SK-N-SH (cell line): ENCODE measurements around the gene PLCL2. TPM values are rescaled to one million over a fixed set of nuclear protein-coding genes. Genes with fewer than 3 reads are reported as not detected.

Source experiments
- CTCF ChIA-PET: fragments of 300-600, 350-600 bp; formaldehyde crosslinking; extraction: SDS; loops from one replicate; lab custom pipeline; 2021; lab: Yijun Ruan, JAX
- POLR2A ChIA-PET: fragments of 350-600 bp; sonication (Branson Sonifier 250); formaldehyde crosslinking; extraction: SDS; loops from one replicate; lab custom pipeline; 2020; ENCODE audit warnings: antibody characterized with exemption, inconsistent platforms; lab: Yijun Ruan, JAX
- DNase-seq: peaks from one replicate; pipeline ENCODE4 v3.0.0; 2012
- H2AFZ ChIP-seq: fragments of 200-600 bp; sonication (generic); 2 replicates; pipeline ENCODE4 v1.8.1; 2016; ENCODE audit warnings: antibody characterized with exemption, mild to moderate bottlenecking, low read depth
- H3F3A ChIP-seq: fragments of 200-600 bp; sonication (generic); replicated peaks from 2 replicates; pipeline ENCODE3; 2016; ENCODE audit warnings: antibody characterized with exemption, mild to moderate bottlenecking; ENCODE audit not compliant: insufficient read depth
- H3K27ac ChIP-seq, 2 experiments: fragments of 200-500 bp in 1 of 2; fragments of 200-600 bp in 1 of 2; sonication (Bioruptor generic) in 1 of 2; sonication (generic), shearing (Covaris generic) in 1 of 2; 2 replicates each; pipeline versions ENCODE4 v1.5.1 to v1.6.1; 2014 to 2016; ENCODE audit warnings: low read depth in 2 of 2, inconsistent platforms in 1 of 2, low read length in 1 of 2, mild to moderate bottlenecking in 1 of 2, mixed read lengths in 1 of 2
- H3K27me3 ChIP-seq: fragments of 200-600 bp; sonication (generic), shearing (Covaris generic); 2 replicates; pipeline ENCODE4 v1.6.1; 2016; ENCODE audit warnings: mixed run types; ENCODE audit not compliant: insufficient read depth
- H3K36me3 ChIP-seq, 2 experiments: fragments of 200-500 bp in 1 of 2; fragments of 200-600 bp in 1 of 2; sonication (Bioruptor generic) in 1 of 2; sonication (generic) in 1 of 2; replicated peaks in 1 of 2; 2 replicates each; pipeline versions ENCODE3 to v1.5.1; 2014 to 2016; ENCODE audit warnings: low read length in 1 of 2, mild to moderate bottlenecking in 1 of 2; ENCODE audit not compliant: insufficient read depth in 2 of 2, control insufficient read depth in 1 of 2
- H3K4me1 ChIP-seq, 2 experiments: fragments of 200-500 bp in 1 of 2; fragments of 200-600 bp in 1 of 2; sonication (Bioruptor generic) in 1 of 2; sonication (generic), shearing (Covaris generic) in 1 of 2; 2 replicates each; pipeline versions ENCODE4 v1.5.1 to v1.6.1; 2014 to 2016; ENCODE audit warnings: low read depth in 1 of 2, low read length in 1 of 2, mixed run types in 1 of 2; ENCODE audit not compliant: insufficient read depth in 2 of 2, control insufficient read depth in 1 of 2
- H3K4me2 ChIP-seq: fragments of 200-600 bp; sonication (generic), shearing (Covaris generic); 2 replicates; pipeline ENCODE4 v1.6.1; 2017; ENCODE audit warnings: mixed run types
- H3K4me3 ChIP-seq, 2 experiments: fragments of 200-500 bp in 1 of 2; fragments of 200-600 bp in 1 of 2; sonication (Bioruptor generic) in 1 of 2; sonication (generic), shearing (Covaris generic) in 1 of 2; 2 replicates each; pipeline versions ENCODE4 v1.5.1 to v1.8.1; 2014 to 2016; ENCODE audit warnings: low read depth in 2 of 2, inconsistent platforms in 1 of 2, low read length in 1 of 2, mild to moderate bottlenecking in 1 of 2, mixed read lengths in 1 of 2, moderate library complexity in 1 of 2
- H3K79me2 ChIP-seq: fragments of 200-600 bp; sonication (generic); 2 replicates; pipeline ENCODE4 v1.8.1; 2017; ENCODE audit warnings: mild to moderate bottlenecking; ENCODE audit not compliant: insufficient read depth
- H3K9ac ChIP-seq: fragments of 200-600 bp; sonication (generic); 2 replicates; pipeline ENCODE4 v1.6.1; 2017; ENCODE audit warnings: mixed run types
- H3K9me2 ChIP-seq: fragments of 200-600 bp; sonication (generic); 2 replicates; pipeline ENCODE4 v1.6.1; 2017; ENCODE audit warnings: mixed run types
- H3K9me3 ChIP-seq: fragments of 200-600 bp; sonication (generic); 2 replicates; pipeline ENCODE4 v1.6.1; 2017; ENCODE audit warnings: mixed run types, mild to moderate bottlenecking, moderate library complexity
- H4K20me1 ChIP-seq: fragments of 200-600 bp; sonication (generic); 2 replicates; pipeline ENCODE4 v1.6.1; 2017; ENCODE audit warnings: mild to moderate bottlenecking, mixed run types; ENCODE audit not compliant: insufficient read depth
- CHD2 ChIP-seq: fragments of 150-350 bp; IDR thresholded peaks from 2 replicates; pipeline ENCODE4 v1.6.1; 2018; ENCODE audit warnings: low read length; ENCODE audit not compliant: partially characterized antibody
- FOSL2 ChIP-seq: IDR thresholded peaks from 2 replicates; pipeline ENCODE4 v1.4.0; 2012; ENCODE audit warnings: low read depth, mild to moderate bottlenecking, moderate library complexity, borderline replicate concordance
- FOXJ3 ChIP-seq: sonication (generic); formaldehyde crosslinking; IDR thresholded peaks from 2 replicates; pipeline ENCODE4 v1.5.1; 2020; ENCODE audit warnings: mild to moderate bottlenecking, missing genetic modification reagents
- JUND ChIP-seq: IDR thresholded peaks from 2 replicates; pipeline ENCODE4 v1.4.0; 2012
- NFIC ChIP-seq: IDR thresholded peaks from 2 replicates; pipeline ENCODE4 v1.4.0; 2012; ENCODE audit warnings: borderline replicate concordance
- NRF1 ChIP-seq: IDR thresholded peaks from 2 replicates; pipeline ENCODE4 v1.6.1; 2012; ENCODE audit warnings: low read depth, mild to moderate bottlenecking, low read length
- RAD21 ChIP-seq: IDR thresholded peaks from 2 replicates; pipeline ENCODE4 v1.6.1; 2012; ENCODE audit warnings: mild to moderate bottlenecking, low read length
- RCOR1 ChIP-seq: fragments of 150-350 bp; IDR thresholded peaks from 2 replicates; pipeline ENCODE4 v1.6.1; 2017; ENCODE audit warnings: antibody characterized with exemption, low read length
- RFX5 ChIP-seq: IDR thresholded peaks from 2 replicates; pipeline ENCODE4 v1.6.1; 2012; ENCODE audit warnings: mild to moderate bottlenecking, improper control_type of control experiment, low read length
- TAF1 ChIP-seq: IDR thresholded peaks from 2 replicates; pipeline ENCODE4 v1.6.1; 2012; ENCODE audit warnings: low read depth, mild to moderate bottlenecking, low read length, moderate library complexity, borderline replicate concordance
- USF2 ChIP-seq: fragments of 150-350 bp; IDR thresholded peaks from 2 replicates; pipeline ENCODE4 v1.6.1; 2017; ENCODE audit warnings: antibody characterized with exemption, low read length, low read depth, borderline replicate concordance
- WGBS: methylation state at CpG from one replicate; pipeline ENCODE4 v1.1.6; 2017; ENCODE audit warnings: low lambda C conversion rate; 5-methylcytosine and 5-hydroxymethylcytosine counted together
- polyA plus RNA-seq, 3 experiments: library from polyadenylated mRNA; depleted of rRNA; stranded (reverse); fragments of >200 nt; gene quantifications; 2 replicates each; pipeline ENCODE4 v1.2.3, GENCODE V29; 2012
- TF ChIP-seq, protein P1 (sequence below): IDR thresholded peaks from 2 replicates; pipeline ENCODE4 v1.6.1; 2012; ENCODE audit warnings: mild to moderate bottlenecking, low read depth, low read length, moderate library complexity
- TF ChIP-seq, protein P2 (sequence below): IDR thresholded peaks from 2 replicates; pipeline ENCODE4 v1.4.0; 2012; ENCODE audit warnings: low read depth
- TF ChIP-seq, protein P3 (sequence below): IDR thresholded peaks from 2 replicates; pipeline ENCODE4 v1.4.0; 2012; ENCODE audit warnings: low read depth, borderline replicate concordance

Gene PLCL2
- polyA plus RNA-seq, 1 of the 3 experiments (the other 2 are of a cell fraction): 0.85 TPM

DNA sequence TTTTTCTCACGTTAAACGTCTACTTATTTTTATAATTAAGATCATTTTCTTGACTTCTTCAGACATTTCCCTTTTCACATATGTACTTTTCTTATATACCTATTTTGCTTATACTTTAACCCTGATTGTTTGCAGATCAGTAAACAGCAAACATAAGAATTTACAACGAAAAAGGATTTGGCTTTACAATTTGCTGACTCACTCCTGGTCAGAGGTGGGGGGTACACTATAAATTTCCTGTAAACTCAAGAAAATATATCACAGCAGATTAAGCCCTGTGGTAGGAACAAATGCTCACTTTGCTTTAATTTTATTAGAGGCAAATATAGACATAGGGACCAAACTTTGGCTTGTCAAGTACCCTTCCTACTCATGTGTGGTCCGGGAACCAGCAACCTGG, 185.0 kb downstream of the PLCL2 start:
- 93% methylated on average over 4 of the region's 4 CpGs for WGBS
- Histone ChIP-seq H4K20me1 (no peaks in the 10 kb centered on the region), H2AFZ (no peak overlapping the region), H3K27me3 (no peaks in the 10 kb centered on the region), H3K4me2 (no peak overlapping the region), H3K27ac (no peak overlapping the region), H3K4me3 (no peak overlapping the region), H3K4me1 (peaks cover 0 to 2% of the 10 kb centered on the region in 2 experiments; a peak in 1 of 4 replicates), H3K79me2 (no peaks in the 10 kb centered on the region; the same call in 1 of the 2 replicates), H3K9ac (no peak overlapping the region), H3K9me3 (no peaks in the 10 kb centered on the region), H3F3A (no peaks in the 10 kb centered on the region), H3K36me3 (peaks cover 0 to 3% of the 10 kb centered on the region in 2 experiments), H3K9me2 (no peaks in the 10 kb centered on the region)
- no peak for DNase-seq
- ChIA-PET CTCF (no interaction called here), POLR2A (no interaction called here)
- no peak for TF ChIP-seq CHD2

GRCh38 chr3:17070161-17070959, 185.6 kb downstream of the PLCL2 start:
- peaks cover 0 to 2% of the 10 kb centered on the region in 2 experiments; a peak in 1 of 4 replicates for H3K4me1 ChIP-seq
- H3K36me3 ChIP-seq: peaks cover 0 to 3% of the 10 kb centered on the region in 2 experiments
- CTCF ChIA-PET: no interaction called here
- no peaks in the 10 kb centered on the region for H3K9me3 ChIP-seq
- no peaks in the 10 kb centered on the region for H3F3A ChIP-seq
- no peaks in the 10 kb centered on the region for H3K9me2 ChIP-seq
- H3K9ac ChIP-seq: no peak overlapping the region
- POLR2A ChIA-PET: no interaction called here
- DNase-seq: no peak
- H3K27me3 ChIP-seq: no peaks in the 10 kb centered on the region
- no peaks in the 10 kb centered on the region; the same call in 1 of the 2 replicates for H3K79me2 ChIP-seq
- WGBS: 65% methylated on average over 5 of the region's 5 CpGs
- TF ChIP-seq FOSL2: no peak
- no peak for TF ChIP-seq TAF1
- no peak for TF ChIP-seq USF2
- TF ChIP-seq RFX5: no peak
- no peak for TF ChIP-seq FOXJ3 (CRISPR knock-in tag)
- TF ChIP-seq, protein P1, sequence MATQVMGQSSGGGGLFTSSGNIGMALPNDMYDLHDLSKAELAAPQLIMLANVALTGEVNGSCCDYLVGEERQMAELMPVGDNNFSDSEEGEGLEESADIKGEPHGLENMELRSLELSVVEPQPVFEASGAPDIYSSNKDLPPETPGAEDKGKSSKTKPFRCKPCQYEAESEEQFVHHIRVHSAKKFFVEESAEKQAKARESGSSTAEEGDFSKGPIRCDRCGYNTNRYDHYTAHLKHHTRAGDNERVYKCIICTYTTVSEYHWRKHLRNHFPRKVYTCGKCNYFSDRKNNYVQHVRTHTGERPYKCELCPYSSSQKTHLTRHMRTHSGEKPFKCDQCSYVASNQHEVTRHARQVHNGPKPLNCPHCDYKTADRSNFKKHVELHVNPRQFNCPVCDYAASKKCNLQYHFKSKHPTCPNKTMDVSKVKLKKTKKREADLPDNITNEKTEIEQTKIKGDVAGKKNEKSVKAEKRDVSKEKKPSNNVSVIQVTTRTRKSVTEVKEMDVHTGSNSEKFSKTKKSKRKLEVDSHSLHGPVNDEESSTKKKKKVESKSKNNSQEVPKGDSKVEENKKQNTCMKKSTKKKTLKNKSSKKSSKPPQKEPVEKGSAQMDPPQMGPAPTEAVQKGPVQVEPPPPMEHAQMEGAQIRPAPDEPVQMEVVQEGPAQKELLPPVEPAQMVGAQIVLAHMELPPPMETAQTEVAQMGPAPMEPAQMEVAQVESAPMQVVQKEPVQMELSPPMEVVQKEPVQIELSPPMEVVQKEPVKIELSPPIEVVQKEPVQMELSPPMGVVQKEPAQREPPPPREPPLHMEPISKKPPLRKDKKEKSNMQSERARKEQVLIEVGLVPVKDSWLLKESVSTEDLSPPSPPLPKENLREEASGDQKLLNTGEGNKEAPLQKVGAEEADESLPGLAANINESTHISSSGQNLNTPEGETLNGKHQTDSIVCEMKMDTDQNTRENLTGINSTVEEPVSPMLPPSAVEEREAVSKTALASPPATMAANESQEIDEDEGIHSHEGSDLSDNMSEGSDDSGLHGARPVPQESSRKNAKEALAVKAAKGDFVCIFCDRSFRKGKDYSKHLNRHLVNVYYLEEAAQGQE: no peak
- no peak for TF ChIP-seq RCOR1
- no peak for TF ChIP-seq RAD21
- no peak for TF ChIP-seq NRF1
- no peak for TF ChIP-seq CHD2
- TF ChIP-seq, protein P2, sequence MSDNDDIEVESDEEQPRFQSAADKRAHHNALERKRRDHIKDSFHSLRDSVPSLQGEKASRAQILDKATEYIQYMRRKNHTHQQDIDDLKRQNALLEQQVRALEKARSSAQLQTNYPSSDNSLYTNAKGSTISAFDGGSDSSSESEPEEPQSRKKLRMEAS: no peak
- no peak for TF ChIP-seq NFIC
- TF ChIP-seq JUND: no peak
- TF ChIP-seq, protein P3, sequence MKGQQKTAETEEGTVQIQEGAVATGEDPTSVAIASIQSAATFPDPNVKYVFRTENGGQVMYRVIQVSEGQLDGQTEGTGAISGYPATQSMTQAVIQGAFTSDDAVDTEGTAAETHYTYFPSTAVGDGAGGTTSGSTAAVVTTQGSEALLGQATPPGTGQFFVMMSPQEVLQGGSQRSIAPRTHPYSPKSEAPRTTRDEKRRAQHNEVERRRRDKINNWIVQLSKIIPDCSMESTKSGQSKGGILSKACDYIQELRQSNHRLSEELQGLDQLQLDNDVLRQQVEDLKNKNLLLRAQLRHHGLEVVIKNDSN: no peak
- TF ChIP-seq, all 33 proteins: peak for 0
- no peak overlapping the region; a peak in 1 of 4 replicates for H3K27ac ChIP-seq
- H3K4me3 ChIP-seq: no peak overlapping the region
- no peak overlapping the region for H2AFZ ChIP-seq
- H4K20me1 ChIP-seq: no peaks in the 10 kb centered on the region
- H3K4me2 ChIP-seq: no peak overlapping the region
